ENCODE measurements around the gene RAPGEF5. TPM values are rescaled to one million over a fixed set of nuclear protein-coding genes. Genes with fewer than 3 reads are reported as not detected.

RAPGEF5 gene
- total RNA-seq, 2 donors from 2014 or later, result 7.4 to 29.8 TPM

DNA sequence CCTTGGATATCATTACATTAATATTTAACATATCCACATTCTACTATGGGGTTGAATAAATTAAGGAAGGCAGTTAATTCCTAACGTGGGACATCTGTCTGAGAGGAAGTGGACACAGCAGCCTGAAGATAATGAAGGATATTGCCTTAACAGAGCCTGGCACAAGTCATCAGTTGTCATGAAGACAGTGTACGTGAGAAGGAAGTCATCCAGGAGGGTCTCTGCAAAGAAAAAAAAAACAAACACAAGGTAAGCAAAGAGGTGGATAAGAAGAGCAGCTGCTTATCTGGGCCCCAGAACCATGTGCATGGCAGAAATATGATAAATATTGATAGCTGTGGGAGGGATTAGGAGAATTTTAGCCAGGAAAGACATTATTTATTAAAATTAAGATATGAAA, 190.0 kb downstream of the RAPGEF5 start:
- TF ChIP-seq, protein P1, sequence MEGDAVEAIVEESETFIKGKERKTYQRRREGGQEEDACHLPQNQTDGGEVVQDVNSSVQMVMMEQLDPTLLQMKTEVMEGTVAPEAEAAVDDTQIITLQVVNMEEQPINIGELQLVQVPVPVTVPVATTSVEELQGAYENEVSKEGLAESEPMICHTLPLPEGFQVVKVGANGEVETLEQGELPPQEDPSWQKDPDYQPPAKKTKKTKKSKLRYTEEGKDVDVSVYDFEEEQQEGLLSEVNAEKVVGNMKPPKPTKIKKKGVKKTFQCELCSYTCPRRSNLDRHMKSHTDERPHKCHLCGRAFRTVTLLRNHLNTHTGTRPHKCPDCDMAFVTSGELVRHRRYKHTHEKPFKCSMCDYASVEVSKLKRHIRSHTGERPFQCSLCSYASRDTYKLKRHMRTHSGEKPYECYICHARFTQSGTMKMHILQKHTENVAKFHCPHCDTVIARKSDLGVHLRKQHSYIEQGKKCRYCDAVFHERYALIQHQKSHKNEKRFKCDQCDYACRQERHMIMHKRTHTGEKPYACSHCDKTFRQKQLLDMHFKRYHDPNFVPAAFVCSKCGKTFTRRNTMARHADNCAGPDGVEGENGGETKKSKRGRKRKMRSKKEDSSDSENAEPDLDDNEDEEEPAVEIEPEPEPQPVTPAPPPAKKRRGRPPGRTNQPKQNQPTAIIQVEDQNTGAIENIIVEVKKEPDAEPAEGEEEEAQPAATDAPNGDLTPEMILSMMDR (IDR thresholded peaks at IDR 0.05), result no peak
- TF ChIP-seq POLR2AphosphoS5 (IDR thresholded peaks at IDR 0.05), result no peak
- no peak for TF ChIP-seq POLR2A (IDR thresholded peaks at IDR 0.05)
- no peak for DNase-seq (ENCODE audit: low spot score)
- intact Hi-C loops (cut with DNase I), result no loop called here
- Histone ChIP-seq H3K27ac (no peak overlapping the region), H3K36me3 (no peaks in the 10 kb centered on the region), H3K9me3 (no peaks in the 10 kb centered on the region), H3K4me1 (replicated peaks) (no peaks in the 10 kb centered on the region), H3K27me3 (replicated peaks; ENCODE audit: insufficient read depth) (no peaks in the 10 kb centered on the region), H3K4me3 (no peak overlapping the region)
- WGBS, result 56% methylated on average over 2 of the region's 2 CpGs

DNA sequence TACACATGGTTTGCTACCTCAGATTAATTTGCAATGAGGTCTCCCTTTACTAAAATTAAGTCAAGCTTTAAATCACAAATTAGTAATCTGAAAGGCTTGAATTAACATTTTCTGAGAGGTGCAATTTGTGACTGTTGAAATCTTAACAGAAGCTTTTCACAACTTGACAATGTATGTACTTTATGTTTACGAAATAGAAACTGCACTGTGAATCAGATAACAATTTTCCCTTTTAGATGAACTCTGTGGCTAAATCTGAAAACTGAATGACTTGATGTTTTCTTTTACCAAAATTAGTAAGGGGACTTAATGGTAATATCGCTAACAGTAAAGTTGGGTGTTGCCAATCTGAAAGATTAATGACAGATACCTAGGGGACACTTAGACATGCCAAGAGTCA, 197.6 kb downstream of the RAPGEF5 start:
- TF ChIP-seq POLR2A (IDR thresholded peaks at IDR 0.05), result no peak
- TF ChIP-seq, protein P1 (IDR thresholded peaks at IDR 0.05), result no peak
- no peak for TF ChIP-seq POLR2AphosphoS5 (IDR thresholded peaks at IDR 0.05)
- H3K27ac ChIP-seq, result no peak overlapping the region
- no peaks in the 10 kb centered on the region for H3K9me3 ChIP-seq
- DNase-seq (ENCODE audit: low spot score), result no peak
- no peak overlapping the region for H3K4me3 ChIP-seq
- no peaks in the 10 kb centered on the region for H3K4me1 ChIP-seq (replicated peaks)
- no peaks in the 10 kb centered on the region for H3K27me3 ChIP-seq (replicated peaks; ENCODE audit: insufficient read depth)
- 47% methylated on average over 2 of the region's 2 CpGs for WGBS
- intact Hi-C loops (cut with DNase I), result no loop called here
- H3K36me3 ChIP-seq, result no peaks in the 10 kb centered on the region

DNA sequence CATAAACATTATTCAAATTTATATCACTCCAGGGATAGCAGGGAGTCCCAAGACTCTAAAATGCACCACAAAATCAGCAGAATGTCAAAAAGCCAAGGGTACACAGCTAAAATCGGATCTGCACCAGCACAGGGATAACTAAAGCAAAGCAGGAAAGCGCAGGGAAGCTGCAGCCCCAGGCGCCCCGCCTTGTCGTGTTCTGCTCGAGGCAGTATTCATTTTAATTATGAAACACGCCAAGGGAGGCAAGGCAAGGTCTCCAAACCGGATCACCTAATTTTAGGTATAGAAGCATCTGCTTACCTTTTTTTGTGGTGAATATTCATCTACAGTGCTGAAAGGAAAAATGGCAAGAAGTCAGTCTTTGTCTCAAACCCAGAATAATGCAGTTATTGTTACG, 199.4 kb downstream of the RAPGEF5 start:
- H3K4me1 ChIP-seq (replicated peaks), result no peaks in the 10 kb centered on the region
- no peak overlapping the region for H3K4me3 ChIP-seq
- H3K36me3 ChIP-seq, result no peaks in the 10 kb centered on the region
- H3K27me3 ChIP-seq (replicated peaks; ENCODE audit: insufficient read depth), result no peaks in the 10 kb centered on the region
- no peaks in the 10 kb centered on the region for H3K9me3 ChIP-seq
- TF ChIP-seq POLR2AphosphoS5 (IDR thresholded peaks at IDR 0.05), result no peak
- no peak for TF ChIP-seq POLR2A (IDR thresholded peaks at IDR 0.05)
- TF ChIP-seq, protein P1 (IDR thresholded peaks at IDR 0.05), result no peak
- intact Hi-C loops (cut with DNase I), result no loop called here
- no peak for DNase-seq (ENCODE audit: low spot score)
- WGBS, result 93% methylated on average over 9 of the region's 9 CpGs
- H3K27ac ChIP-seq, result no peak overlapping the region

DNA sequence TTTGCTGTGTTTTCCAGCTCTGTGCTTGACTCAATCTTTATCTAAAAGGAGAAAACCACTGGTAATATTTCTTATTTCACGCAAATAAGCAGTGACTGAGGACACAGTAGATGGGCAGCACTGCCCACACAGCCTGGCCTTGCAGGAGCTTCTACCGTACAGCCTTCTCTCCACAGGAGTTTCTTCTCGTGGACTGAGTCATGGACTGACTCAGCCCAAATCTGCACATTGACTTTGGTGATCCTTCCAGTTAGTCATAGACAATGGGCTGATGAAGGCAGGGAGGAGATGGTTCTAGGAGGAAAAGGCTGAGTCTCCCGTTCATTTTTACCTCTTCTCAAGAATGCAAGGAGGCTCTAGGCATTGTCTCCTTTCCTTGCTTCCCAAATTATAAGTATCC, 200.7 kb downstream of the RAPGEF5 start:
- no peaks in the 10 kb centered on the region for H3K9me3 ChIP-seq
- intact Hi-C loops (cut with DNase I), result no loop called here
- DNase-seq (ENCODE audit: low spot score), result no peak
- TF ChIP-seq POLR2A (IDR thresholded peaks at IDR 0.05) (no peak), POLR2AphosphoS5 (IDR thresholded peaks at IDR 0.05) (no peak)
- TF ChIP-seq, protein P1 (IDR thresholded peaks at IDR 0.05), result no peak
- no peaks in the 10 kb centered on the region for H3K36me3 ChIP-seq
- H3K27ac ChIP-seq, result no peak overlapping the region
- no peak overlapping the region for H3K4me3 ChIP-seq
- WGBS, result 88% methylated on average over 4 of the region's 4 CpGs
- H3K27me3 ChIP-seq (replicated peaks; ENCODE audit: insufficient read depth), result no peaks in the 10 kb centered on the region
- no peaks in the 10 kb centered on the region for H3K4me1 ChIP-seq (replicated peaks)

DNA sequence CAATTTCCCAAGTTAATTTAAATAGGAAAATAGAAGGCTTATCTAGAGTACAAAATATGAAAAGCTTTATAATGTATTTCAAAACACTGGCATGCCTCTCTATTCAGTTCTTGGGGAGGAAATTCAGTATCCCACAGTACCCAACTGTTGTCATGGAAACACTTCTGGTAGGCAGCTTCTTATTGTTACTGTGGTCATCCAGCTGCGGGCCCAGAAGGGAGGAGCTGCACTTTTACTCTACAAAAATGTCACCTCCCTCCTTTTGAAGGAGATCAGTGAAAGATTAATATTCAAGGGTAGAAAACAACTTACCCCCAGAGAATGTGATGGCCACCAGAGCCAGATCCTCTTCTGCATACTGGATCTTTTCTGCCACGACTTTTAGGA, 202.8 kb downstream of the RAPGEF5 start:
- no peaks in the 10 kb centered on the region for H3K4me1 ChIP-seq (replicated peaks)
- H3K4me3 ChIP-seq, result no peak overlapping the region
- WGBS, result 53% methylated on average over 2 of the region's 2 CpGs
- H3K27me3 ChIP-seq (replicated peaks; ENCODE audit: insufficient read depth), result no peaks in the 10 kb centered on the region
- no peaks in the 10 kb centered on the region for H3K36me3 ChIP-seq
- intact Hi-C loops (cut with DNase I), result no loop called here
- no peak for TF ChIP-seq POLR2AphosphoS5 (IDR thresholded peaks at IDR 0.05)
- TF ChIP-seq POLR2A (IDR thresholded peaks at IDR 0.05), result no peak
- TF ChIP-seq, protein P1 (IDR thresholded peaks at IDR 0.05), result no peak
- no peak for DNase-seq (ENCODE audit: low spot score)
- no peak overlapping the region for H3K27ac ChIP-seq
- H3K9me3 ChIP-seq, result no peaks in the 10 kb centered on the region
